22Rv1 (cell line): Measurements from ENCODE around the gene USF3.

Experiments
- ZFX ChIP-seq: fragments of 450-650 bp; IDR thresholded peaks from 2 replicates; pipeline ENCODE4 v1.6.1; 2017; ENCODE audit warnings: antibody characterized with exemption, borderline replicate concordance
- TF ChIP-seq, protein P1 (sequence below): fragments of 450-650 bp; IDR thresholded peaks from 2 replicates; pipeline ENCODE4 v1.5.1; 2017; ENCODE audit warnings: mild to moderate bottlenecking

DNA sequence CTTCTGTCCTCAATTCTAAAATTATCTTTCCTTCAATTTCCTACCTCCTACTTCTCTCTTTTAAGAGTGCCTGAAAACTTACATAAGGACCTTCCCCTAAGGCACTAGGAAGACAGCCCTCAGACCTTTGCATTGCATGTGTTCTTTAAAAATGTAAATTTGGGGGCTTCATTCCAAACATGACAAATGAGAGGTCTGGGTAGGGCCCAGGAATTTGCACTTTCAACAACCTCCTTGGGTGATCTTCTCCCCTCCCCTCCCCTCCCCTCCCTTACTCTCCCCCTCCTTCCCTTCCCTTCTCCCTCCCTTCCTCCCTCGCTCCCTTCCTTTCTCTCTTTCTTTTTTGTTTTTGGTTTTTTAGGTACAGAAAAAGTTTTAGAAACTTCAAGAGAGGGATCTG, 18.7 kb downstream of the USF3 start:
- TF ChIP-seq, protein P1, sequence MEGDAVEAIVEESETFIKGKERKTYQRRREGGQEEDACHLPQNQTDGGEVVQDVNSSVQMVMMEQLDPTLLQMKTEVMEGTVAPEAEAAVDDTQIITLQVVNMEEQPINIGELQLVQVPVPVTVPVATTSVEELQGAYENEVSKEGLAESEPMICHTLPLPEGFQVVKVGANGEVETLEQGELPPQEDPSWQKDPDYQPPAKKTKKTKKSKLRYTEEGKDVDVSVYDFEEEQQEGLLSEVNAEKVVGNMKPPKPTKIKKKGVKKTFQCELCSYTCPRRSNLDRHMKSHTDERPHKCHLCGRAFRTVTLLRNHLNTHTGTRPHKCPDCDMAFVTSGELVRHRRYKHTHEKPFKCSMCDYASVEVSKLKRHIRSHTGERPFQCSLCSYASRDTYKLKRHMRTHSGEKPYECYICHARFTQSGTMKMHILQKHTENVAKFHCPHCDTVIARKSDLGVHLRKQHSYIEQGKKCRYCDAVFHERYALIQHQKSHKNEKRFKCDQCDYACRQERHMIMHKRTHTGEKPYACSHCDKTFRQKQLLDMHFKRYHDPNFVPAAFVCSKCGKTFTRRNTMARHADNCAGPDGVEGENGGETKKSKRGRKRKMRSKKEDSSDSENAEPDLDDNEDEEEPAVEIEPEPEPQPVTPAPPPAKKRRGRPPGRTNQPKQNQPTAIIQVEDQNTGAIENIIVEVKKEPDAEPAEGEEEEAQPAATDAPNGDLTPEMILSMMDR = no peak
- no peak for TF ChIP-seq ZFX
